Adipocyte (in vitro differentiated cells): ENCODE results near the gene PDSS2.
"Not testable (repeated sequence)": the region's sequence is repeated elsewhere in the genome, so short reads cannot be mapped to it uniquely, and the experiment has no call there.

Experiments
- DNase-seq: peaks from one replicate; pipeline ENCODE4 v3.0.0-alpha.2; 2015; ENCODE audit warnings: low read depth
- H3K27me3 ChIP-seq: replicated peaks from 2 replicates; pipeline ENCODE4 v1.7.0; 2013; ENCODE audit warnings: mild to moderate bottlenecking, low read length, moderate library complexity; ENCODE audit not compliant: control insufficient read depth, insufficient read depth
- H3K36me3 ChIP-seq: 2 replicates; pipeline ENCODE4 v1.7.0; 2013; ENCODE audit warnings: low read length, mild to moderate bottlenecking, moderate library complexity; ENCODE audit not compliant: control insufficient read depth, insufficient read depth, severe bottlenecking
- H3K4me1 ChIP-seq: 2 replicates; pipeline ENCODE4 v1.7.0; 2013; ENCODE audit warnings: mild to moderate bottlenecking, low read length, moderate library complexity; ENCODE audit not compliant: control insufficient read depth, insufficient read depth
- H3K4me3 ChIP-seq: 2 replicates; pipeline ENCODE4 v1.7.0; 2013; ENCODE audit warnings: mild to moderate bottlenecking, low read length, moderate library complexity
- H3K9ac ChIP-seq: 2 replicates; pipeline ENCODE4 v1.7.0; 2013; ENCODE audit warnings: mild to moderate bottlenecking, low read length, moderate library complexity
- H3K9me3 ChIP-seq: 2 replicates; pipeline ENCODE4 v1.7.0; 2013; ENCODE audit warnings: mild to moderate bottlenecking, low read length, moderate library complexity; ENCODE audit not compliant: control insufficient read depth

PDSS2 gene

GRCh38 chr6:107280791-107281190 lies 178.6 kb downstream of the PDSS2 start:
- Histone ChIP-seq H3K36me3 (no peaks in the 10 kb centered on the region), H3K4me3 (no peak overlapping the region), H3K9me3 (no peaks in the 10 kb centered on the region), H3K4me1 (no peaks in the 10 kb centered on the region), H3K9ac (no peak overlapping the region), H3K27me3 (no peaks in the 10 kb centered on the region)
- DNase-seq: no peak

- not testable (repeated sequence) for DNase-seq, H3K27me3 ChIP-seq, H3K36me3 ChIP-seq, H3K4me1 ChIP-seq, H3K4me3 ChIP-seq, H3K9me3 ChIP-seq, H3K9ac ChIP-seq
Observed at GRCh38 chr6:107280001-107280400, 179.4 kb downstream of the PDSS2 start.

- Histone ChIP-seq H3K36me3 (no peaks in the 10 kb centered on the region), H3K9ac (no peak overlapping the region), H3K27me3 (no peaks in the 10 kb centered on the region), H3K4me3 (no peak overlapping the region), H3K9me3 (no peaks in the 10 kb centered on the region), H3K4me1 (no peaks in the 10 kb centered on the region)
- no peak for DNase-seq
Observed at GRCh38 chr6:107275330-107275865, 184.0 kb downstream of the PDSS2 start.

GRCh38 chr6:107274288-107274687 lies 185.1 kb downstream of the PDSS2 start:
- H3K36me3 ChIP-seq: no peaks in the 10 kb centered on the region
- no peak overlapping the region for H3K4me3 ChIP-seq
- H3K27me3 ChIP-seq: no peaks in the 10 kb centered on the region
- DNase-seq: no peak
- H3K9me3 ChIP-seq: no peaks in the 10 kb centered on the region
- H3K9ac ChIP-seq: no peak overlapping the region
- H3K4me1 ChIP-seq: no peaks in the 10 kb centered on the region

- Histone ChIP-seq H3K27me3 (no peaks in the 10 kb centered on the region), H3K4me3 (no peak overlapping the region), H3K9ac (no peak overlapping the region), H3K4me1 (no peaks in the 10 kb centered on the region), H3K36me3 (no peaks in the 10 kb centered on the region), H3K9me3 (no peaks in the 10 kb centered on the region)
- no peak for DNase-seq
Observed at GRCh38 chr6:107272246-107272645, 187.1 kb downstream of the PDSS2 start.

GRCh38 chr6:107271208-107271790 lies 188.1 kb downstream of the PDSS2 start:
- Histone ChIP-seq H3K27me3 (no peaks in the 10 kb centered on the region), H3K36me3 (no peaks in the 10 kb centered on the region), H3K4me1 (no peaks in the 10 kb centered on the region), H3K4me3 (no peak overlapping the region), H3K9ac (no peak overlapping the region), H3K9me3 (no peaks in the 10 kb centered on the region)
- no peak for DNase-seq

GRCh38 chr6:107267634-107268033 lies 191.7 kb downstream of the PDSS2 start:
- Histone ChIP-seq H3K27me3 (no peaks in the 10 kb centered on the region), H3K9ac (no peak overlapping the region), H3K36me3 (no peaks in the 10 kb centered on the region), H3K4me3 (no peak overlapping the region), H3K9me3 (no peaks in the 10 kb centered on the region), H3K4me1 (peaks cover 9% of the 10 kb centered on the region)
- no peak for DNase-seq

GRCh38 chr6:107267006-107267405 lies 192.4 kb downstream of the PDSS2 start:
- Histone ChIP-seq H3K36me3 (no peaks in the 10 kb centered on the region), H3K4me3 (no peak overlapping the region), H3K9me3 (no peaks in the 10 kb centered on the region), H3K9ac (no peak overlapping the region), H3K27me3 (no peaks in the 10 kb centered on the region), H3K4me1 (peaks cover 9% of the 10 kb centered on the region)
- DNase-seq: no peak

GRCh38 chr6:107266563-107266962 lies 192.8 kb downstream of the PDSS2 start:
- H3K4me3 ChIP-seq: no peak overlapping the region
- H3K9me3 ChIP-seq: no peaks in the 10 kb centered on the region
- H3K4me1 ChIP-seq: peaks cover 9% of the 10 kb centered on the region
- H3K27me3 ChIP-seq: no peaks in the 10 kb centered on the region
- no peak for DNase-seq
- no peaks in the 10 kb centered on the region for H3K36me3 ChIP-seq
- H3K9ac ChIP-seq: no peak overlapping the region

GRCh38 chr6:107264357-107264840 lies 195.0 kb downstream of the PDSS2 start:
- H3K4me3 ChIP-seq: no peak overlapping the region
- H3K4me1 ChIP-seq: peaks cover 9% of the 10 kb centered on the region
- H3K9ac ChIP-seq: no peak overlapping the region
- peak; percentile 24 for DNase-seq
- H3K27me3 ChIP-seq: no peaks in the 10 kb centered on the region
- H3K9me3 ChIP-seq: no peaks in the 10 kb centered on the region
- H3K36me3 ChIP-seq: no peaks in the 10 kb centered on the region

- Histone ChIP-seq H3K27me3 (no peaks in the 10 kb centered on the region), H3K4me3 (no peak overlapping the region), H3K9me3 (no peaks in the 10 kb centered on the region), H3K9ac (no peak overlapping the region), H3K4me1 (peaks cover 9% of the 10 kb centered on the region), H3K36me3 (no peaks in the 10 kb centered on the region)
- no peak for DNase-seq
Observed at GRCh38 chr6:107259951-107260350, 199.4 kb downstream of the PDSS2 start.

GRCh38 chr6:107248147-107248546 lies 211.2 kb downstream of the PDSS2 start:
- H3K27me3 ChIP-seq: no peaks in the 10 kb centered on the region
- H3K9ac ChIP-seq: no peak overlapping the region
- peaks cover 27% of the 10 kb centered on the region for H3K4me1 ChIP-seq
- H3K36me3 ChIP-seq: no peaks in the 10 kb centered on the region
- no peaks in the 10 kb centered on the region for H3K9me3 ChIP-seq
- H3K4me3 ChIP-seq: no peak overlapping the region
- DNase-seq: no peak
